OCI-M2 (cell line): Measurements from ENCODE around the gene TBX6.
"Not testable (repeated sequence)": the region's sequence is repeated elsewhere in the genome, so short reads cannot be mapped to it uniquely, and the experiment has no call there.

Source experiments
- DNase-seq: peaks from one replicate; lab custom pipeline; 2025; ENCODE audit not compliant: unreplicated experiment; lab: John Stamatoyannopoulos, UW

TBX6 gene

GRCh38 chr16:30066761-30067583, 24.8 kb downstream of the TBX6 start:
- no peak for DNase-seq

- DNase-seq = no peak
Measured at GRCh38 chr16:30065943-30066760, 25.6 kb downstream of the TBX6 start.

GRCh38 chr16:30065102-30065942, 26.4 kb downstream of the TBX6 start, which contains the start of gene ALDOA:
TSS of gene ALDOA (plus strand) at chr16:30065760. CDS start at chr16:30066898, 1,138 bp downstream.
- peak; percentile 50 for DNase-seq

- DNase-seq = no peak
Measured at GRCh38 chr16:30064729-30065101, 27.0 kb downstream of the TBX6 start.

GRCh38 chr16:30063893-30064728, 27.6 kb downstream of the TBX6 start:
- no peak for DNase-seq

DNA sequence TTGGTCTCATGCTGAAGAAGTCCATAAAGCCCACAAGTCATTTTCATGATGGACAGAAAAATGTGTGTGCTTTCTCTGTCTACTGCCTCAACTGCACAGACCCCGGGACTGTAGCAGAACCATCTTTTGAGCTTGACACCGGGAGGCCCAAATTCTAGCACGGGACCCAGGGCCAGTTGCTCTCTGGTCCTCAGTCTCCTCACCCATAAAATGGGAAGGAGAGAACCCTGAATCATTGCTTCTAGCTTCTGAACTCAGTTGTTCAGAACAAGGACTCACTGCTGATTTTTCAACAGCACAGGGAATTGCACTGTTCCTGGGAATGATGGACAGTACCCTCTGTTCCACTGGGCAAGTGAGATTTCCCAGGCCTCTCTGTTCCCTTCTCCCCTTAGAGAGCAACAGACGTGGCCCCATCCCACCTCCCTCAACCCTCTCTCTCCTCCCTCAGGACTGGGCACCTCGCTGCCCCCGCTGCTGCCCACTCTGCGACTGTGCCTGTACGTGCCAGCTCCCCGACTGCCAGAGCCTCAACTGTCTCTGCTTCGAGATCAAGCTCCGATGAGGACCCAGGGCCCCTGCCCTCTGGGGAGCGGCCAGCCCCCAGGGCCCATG, 28.3 kb downstream of the TBX6 start:
- DNase-seq = no peak

DNA sequence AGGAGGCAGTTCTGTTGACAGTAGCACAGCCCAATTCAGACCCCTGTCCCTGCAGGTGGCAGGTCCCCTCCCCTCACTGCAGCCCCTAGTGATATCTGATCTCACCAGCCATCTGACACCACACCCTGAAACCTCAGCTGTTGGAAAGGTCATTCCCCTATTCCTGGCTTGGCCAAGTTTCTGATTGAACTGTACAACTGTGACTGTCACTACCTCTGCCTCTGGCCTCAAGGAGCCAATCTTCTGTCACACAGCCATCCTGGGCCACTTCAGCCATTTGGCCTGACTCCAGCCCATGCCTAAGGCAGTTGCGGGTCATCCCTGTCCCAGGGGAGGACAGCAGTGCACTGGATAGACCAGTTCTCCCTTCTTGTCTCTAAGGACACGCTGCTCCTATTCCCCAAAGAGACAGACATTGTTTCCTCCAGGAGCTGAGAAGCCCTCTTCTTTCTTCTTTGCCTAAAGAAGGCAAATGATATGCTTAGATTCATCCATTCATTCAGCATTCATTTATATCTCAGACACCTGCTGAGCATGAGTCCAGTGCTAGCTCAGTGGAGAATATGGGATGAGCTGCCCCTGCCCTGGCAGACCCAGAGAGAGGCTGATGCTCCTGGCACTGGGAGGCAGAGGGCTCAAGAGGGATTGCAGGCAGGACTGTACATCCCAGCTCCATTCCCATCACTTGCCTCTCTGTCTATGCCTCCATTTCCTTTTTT, 30.7 kb downstream of the TBX6 start:
- DNase-seq = no peak

GRCh38 chr16:30060346-30060745, 31.4 kb downstream of the TBX6 start:
- no peak for DNase-seq

GRCh38 chr16:30054959-30055553, 36.7 kb downstream of the TBX6 start:
- DNase-seq = no peak

DNA sequence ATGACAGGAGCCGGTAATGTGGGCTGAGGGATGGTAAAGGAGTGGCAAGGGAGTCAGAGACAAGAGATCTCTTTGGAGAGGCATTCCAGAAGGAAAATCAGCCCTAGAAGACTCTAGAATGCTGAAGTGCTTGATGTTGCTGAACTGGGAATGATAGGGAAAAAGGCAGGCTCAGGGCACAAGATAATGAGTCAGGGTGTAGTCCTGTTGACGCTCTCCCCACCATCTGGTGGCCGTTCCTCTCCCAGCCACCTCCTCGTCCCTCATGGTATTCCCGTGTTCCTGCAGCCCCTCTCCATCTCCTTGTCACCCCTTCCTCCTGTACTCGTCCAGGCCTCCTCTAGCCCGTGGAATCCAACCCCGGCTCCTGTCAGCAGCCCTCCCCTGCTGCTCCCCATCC, 37.3 kb downstream of the TBX6 start:
- no peak for DNase-seq

DNA sequence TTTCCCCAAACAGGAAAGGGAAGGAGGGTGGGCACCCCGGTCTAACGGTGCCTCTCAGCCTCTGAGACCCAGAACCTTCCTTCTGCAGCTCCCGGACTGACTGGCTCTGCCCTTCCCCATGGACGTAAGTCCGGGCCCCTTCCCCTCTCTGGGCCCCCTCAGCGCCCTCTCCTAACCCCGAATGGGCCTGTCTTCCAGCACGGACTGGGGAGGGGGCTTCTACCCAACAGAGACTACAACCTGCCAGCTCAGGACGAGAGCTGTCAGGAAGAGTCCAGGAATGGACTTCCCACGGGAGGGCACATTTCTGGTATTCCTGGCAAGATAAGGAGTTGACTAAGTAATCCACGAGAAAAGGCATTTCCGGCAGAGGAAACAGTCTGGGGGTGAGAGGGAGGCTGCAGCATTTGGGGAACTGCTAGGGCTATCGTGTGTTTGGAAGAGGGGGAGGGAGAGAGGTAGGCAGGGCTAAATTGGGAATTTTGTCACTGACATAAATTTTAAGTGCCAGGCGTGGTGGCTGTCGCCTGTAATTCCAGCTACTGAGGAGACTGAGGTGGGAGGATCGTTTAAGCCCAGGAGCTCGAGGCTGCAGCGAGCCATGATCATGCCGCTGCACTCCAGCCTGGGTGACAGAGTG, 38.2 kb downstream of the TBX6 start:
- no peak for DNase-seq

DNA sequence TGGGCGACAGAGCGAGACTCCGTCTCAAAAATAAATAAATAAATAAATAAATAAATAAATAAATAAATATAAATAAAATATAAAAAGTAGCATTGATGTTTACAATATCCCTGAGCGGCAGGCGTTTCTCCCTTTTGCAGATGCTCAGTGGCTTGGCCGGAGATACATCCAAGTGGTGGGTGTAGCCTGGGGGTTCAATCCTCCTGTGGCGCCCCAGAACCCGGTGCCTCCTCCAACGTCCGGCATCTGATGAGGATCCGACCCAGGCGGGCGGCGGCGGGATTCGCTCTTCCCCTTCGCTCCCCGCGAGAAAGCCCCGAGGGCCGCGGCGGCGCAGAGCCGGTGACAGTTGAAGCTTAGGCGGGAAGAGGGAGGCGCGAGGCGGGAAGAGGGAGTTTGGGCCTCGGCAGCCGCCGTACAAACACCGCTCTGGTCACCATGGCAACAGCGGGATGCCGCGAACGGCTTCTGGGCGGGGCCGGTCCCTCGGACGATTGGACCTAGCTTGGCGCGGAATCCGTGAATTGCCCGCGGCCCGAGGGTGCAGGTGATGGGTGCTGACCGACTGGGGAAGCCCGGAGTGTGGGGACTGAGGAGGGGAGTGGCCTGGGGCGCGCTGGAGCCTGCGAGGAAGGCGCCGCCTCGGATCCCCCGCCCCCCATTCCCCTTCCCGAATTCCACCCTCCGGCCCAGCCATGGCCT, 38.9 kb downstream of the TBX6 start:
- no peak for DNase-seq

GRCh38 chr16:30051518-30051917, 40.2 kb downstream of the TBX6 start:
- no peak for DNase-seq

DNA sequence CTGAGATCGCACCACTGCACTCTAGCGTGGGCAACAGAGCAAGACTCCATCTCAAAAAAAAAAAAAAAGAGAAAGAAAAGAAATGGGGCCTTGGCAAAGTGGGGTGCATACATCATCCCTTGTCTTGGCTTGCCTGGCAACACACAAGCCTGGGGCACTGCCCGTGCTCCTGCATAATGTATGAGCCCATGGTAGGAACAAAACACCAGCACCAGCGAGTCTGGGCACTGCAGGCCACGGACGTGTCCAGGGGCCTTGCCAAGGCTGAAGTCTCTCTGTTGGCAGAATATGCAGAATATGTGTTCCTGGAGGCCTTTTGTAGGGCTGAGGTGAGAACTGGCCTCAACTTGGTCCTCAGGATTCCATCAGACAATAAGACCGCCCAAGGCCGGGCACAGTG, 41.9 kb downstream of the TBX6 start:
- DNase-seq = no peak

- no peak for DNase-seq
Measured at GRCh38 chr16:30046588-30046987, 45.1 kb downstream of the TBX6 start.

DNA sequence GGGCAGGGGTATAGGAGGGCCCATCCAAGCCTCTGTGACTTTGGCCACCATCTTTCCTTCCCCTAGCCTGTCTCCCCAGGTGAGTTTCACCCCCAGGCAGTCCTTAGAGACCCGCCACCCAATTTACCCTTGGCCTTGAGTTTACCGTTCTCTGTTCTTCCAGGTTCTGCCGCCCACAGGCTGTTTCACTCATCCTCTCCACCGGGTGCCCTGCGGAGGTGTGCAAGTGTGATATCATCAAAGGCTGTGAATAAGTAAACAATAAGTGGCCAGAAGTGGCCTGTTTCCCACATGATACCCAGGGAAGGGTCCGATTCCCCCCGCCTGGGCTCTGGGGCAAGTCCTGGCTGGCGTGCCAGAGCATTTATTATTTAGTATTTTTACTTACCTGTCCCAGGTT, 45.5 kb downstream of the TBX6 start:
- no peak for DNase-seq

DNA sequence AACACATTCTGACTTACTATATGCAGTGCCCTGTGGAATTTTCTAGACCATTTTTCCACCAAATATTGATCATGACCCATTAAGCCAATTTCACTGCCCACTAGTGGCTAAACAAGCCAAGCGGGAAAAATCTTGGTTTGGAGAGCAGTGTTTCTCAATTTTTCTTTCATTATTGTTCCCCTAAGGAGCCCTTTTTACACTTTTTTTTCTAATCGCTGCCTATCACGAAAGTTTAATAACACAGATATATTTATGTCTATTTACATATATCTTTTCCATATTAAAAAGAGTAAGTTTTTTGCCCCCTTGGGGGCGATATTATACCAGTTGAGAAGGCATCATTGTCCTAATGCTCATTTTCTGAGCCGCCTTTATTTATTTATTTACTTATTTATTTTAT, 49.9 kb downstream of the TBX6 start:
- DNase-seq = no peak

DNA sequence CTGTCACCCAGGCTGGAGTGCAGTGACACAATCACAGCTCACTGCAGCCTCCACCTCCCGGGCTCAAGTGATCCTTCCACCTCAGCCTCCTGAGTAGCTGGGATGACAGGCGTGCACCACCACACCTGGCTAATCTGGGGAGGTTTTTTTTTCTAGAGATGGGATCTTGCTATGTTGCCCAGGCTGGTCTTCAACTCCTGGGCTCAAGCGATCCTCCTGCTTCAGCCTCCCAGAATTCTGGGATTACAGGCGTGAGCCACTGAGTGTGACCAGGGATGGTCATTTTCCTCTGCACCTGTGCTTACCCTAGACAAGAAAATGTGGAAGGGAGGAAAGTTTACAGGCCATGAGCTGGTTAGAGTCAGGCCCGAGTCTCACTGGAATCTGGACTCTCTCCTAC, 51.0 kb downstream of the TBX6 start:
- DNase-seq = not testable (repeated sequence)
